Testis (tissue), 2 donors: ENCODE data around the gene TMEM123.

Source experiments
- CTCF ChIP-seq, 3 experiments: fragments of 450-650 bp in 2 of 3; fragments of 200-600 bp in 1 of 3; sonication (generic) in 1 of 3; IDR thresholded peaks; one replicate each; pipeline ENCODE4 v1.5.1; 2016 to 2019; ENCODE audit warnings: antibody characterized with exemption in 3 of 3, mild to moderate bottlenecking in 2 of 3, moderate library complexity in 1 of 3
- POLR2A ChIP-seq: fragments of 450-650 bp; IDR thresholded peaks from one replicate; pipeline ENCODE4 v1.6.1; 2017; ENCODE audit warnings: antibody characterized with exemption, mild to moderate bottlenecking, moderate library complexity

DNA sequence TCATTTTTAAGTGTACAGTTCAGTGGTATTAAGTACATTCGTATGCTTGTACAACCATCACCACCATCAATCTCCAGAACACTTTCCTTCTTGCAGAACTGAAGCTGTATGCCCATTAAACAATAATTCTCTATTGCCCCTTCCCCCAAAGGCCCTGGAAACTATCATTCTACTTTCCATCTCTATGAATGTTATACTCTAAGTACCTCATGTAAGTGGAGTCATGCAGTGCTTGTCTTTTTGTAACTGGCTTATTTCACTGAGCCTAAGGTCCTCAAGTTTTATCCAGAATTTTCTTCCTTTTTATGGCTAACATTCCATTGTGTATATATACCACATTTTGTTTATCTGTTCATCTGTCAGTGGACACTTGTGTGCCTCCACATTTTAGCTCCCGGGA is 48.3 kb upstream of the TMEM123 start:
- no peak for TF ChIP-seq CTCF (IDR thresholded peaks at IDR 0.05)
- TF ChIP-seq POLR2A: no peak
